ENCODE data around the gene SPIRE1. TPM values are rescaled to one million over a fixed set of nuclear protein-coding genes. Genes with fewer than 3 reads are reported as not detected.
"Not testable (repeated sequence)": the region's sequence is repeated elsewhere in the genome, so short reads cannot be mapped to it uniquely, and the experiment has no call there.

Gene SPIRE1
- total and polyA plus RNA-seq, 4 donors = 0.29 to 5.7 (median 3.2) TPM

DNA sequence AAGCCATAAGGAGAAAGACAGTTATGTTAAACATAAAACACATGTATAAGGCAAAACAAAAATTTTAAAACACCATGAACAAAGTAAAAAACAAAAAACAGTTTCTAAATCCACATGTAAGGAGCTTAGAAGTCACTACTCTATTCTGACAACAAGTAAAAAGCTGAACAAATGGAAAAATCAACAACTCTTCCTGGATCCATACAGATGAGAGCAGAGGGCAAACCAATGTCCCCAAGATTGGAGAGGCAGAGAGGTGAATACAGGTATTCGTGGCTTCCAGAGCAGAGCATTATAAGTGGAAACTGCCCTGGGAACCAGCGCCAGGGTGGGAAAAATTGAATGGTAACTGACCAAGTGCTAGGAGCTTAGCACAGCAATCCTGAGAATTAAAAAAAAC is 93.5 kb downstream of the SPIRE1 start (continued):
- TF ChIP-seq, protein P1, sequence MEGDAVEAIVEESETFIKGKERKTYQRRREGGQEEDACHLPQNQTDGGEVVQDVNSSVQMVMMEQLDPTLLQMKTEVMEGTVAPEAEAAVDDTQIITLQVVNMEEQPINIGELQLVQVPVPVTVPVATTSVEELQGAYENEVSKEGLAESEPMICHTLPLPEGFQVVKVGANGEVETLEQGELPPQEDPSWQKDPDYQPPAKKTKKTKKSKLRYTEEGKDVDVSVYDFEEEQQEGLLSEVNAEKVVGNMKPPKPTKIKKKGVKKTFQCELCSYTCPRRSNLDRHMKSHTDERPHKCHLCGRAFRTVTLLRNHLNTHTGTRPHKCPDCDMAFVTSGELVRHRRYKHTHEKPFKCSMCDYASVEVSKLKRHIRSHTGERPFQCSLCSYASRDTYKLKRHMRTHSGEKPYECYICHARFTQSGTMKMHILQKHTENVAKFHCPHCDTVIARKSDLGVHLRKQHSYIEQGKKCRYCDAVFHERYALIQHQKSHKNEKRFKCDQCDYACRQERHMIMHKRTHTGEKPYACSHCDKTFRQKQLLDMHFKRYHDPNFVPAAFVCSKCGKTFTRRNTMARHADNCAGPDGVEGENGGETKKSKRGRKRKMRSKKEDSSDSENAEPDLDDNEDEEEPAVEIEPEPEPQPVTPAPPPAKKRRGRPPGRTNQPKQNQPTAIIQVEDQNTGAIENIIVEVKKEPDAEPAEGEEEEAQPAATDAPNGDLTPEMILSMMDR (IDR thresholded peaks at IDR 0.05; ENCODE audit: low read depth, low read length, missing input control) = no peak
- no peak for TF ChIP-seq RAD21 (IDR thresholded peaks at IDR 0.05)

DNA sequence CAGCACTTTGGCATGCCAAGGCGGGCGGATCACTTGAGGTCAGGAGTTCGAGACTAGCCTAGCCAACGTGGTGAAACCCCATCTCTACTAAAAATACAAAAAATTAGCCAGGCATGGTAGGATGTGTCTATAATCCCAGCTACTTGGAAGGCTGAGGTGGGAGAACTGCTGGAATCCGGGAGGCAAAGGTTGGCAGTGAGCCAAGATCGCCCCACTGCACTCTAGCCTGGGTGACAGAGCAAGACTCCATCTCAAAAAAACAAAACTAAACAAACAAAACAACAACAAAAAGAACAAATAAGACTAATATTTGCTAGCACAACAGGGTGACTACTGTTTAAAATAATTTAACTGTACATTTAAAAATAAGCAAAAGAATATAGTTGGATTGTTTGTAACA is 97.3 kb downstream of the SPIRE1 start:
- not testable (repeated sequence) for H3K4me1 ChIP-seq (ENCODE audit: control insufficient read depth in 4 of 4, insufficient read depth in 4 of 4, low read length in 3 of 4); H3K36me3 ChIP-seq (ENCODE audit: control insufficient read depth in 4 of 4, insufficient read depth in 3 of 4, low read depth in 1 of 4, low read length in 3 of 4); H3K9ac ChIP-seq (ENCODE audit: low read depth in 1 of 2, low read length in 2 of 2); H3K9me3 ChIP-seq (ENCODE audit: control insufficient read depth in 4 of 4, low read length in 3 of 4); DNase-seq (ENCODE audit: low spot score); H3K4me3 ChIP-seq (ENCODE audit: low read depth in 1 of 3, low read length in 3 of 3); H3K27ac ChIP-seq (ENCODE audit: low read depth in 1 of 2, low read length in 2 of 2); H3K27me3 ChIP-seq (ENCODE audit: control insufficient read depth in 4 of 4, insufficient read depth in 4 of 4, low read length in 3 of 4)
- WGBS = 76% methylated on average over 6 of the region's 6 CpGs

DNA sequence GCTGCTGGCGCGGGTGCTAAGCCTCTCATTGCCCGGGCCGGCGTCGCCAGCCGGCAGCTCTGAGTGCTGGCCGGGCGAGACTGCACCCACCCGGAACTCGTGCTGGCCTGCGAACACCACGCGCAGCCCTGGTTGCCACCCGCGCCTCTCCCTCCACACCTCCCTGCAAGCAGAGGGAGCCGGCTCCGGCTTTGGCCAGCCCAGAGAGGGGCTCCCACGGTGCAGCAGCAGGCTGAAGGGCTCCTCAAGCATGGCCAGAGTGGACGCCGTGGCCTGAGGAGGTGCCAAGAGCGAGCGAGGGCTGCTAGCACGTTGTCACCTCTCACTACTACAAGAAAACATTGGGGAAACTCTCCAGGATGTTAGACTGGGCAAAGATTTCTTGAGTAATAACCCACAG is 98.6 kb downstream of the SPIRE1 start:
- Histone ChIP-seq H3K4me1 (ENCODE audit: control insufficient read depth in 4 of 4, insufficient read depth in 4 of 4, low read length in 3 of 4) (peaks cover 0 to 2% (median 0%) of the 10 kb centered on the region in 4 donors), H3K9me3 (ENCODE audit: control insufficient read depth in 4 of 4, low read length in 3 of 4) (peaks cover 0 to 3% (median 0%) of the 10 kb centered on the region in 4 donors), H3K36me3 (ENCODE audit: control insufficient read depth in 4 of 4, insufficient read depth in 3 of 4, low read depth in 1 of 4, low read length in 3 of 4) (no peaks in the 10 kb centered on the region), H3K27ac (ENCODE audit: low read depth in 1 of 2, low read length in 2 of 2) (no peak overlapping the region), H3K4me3 (ENCODE audit: low read depth in 1 of 3, low read length in 3 of 3) (no peak overlapping the region), H3K27me3 (ENCODE audit: control insufficient read depth in 4 of 4, insufficient read depth in 4 of 4, low read length in 3 of 4) (no peaks in the 10 kb centered on the region), H3K9ac (ENCODE audit: low read depth in 1 of 2, low read length in 2 of 2) (no peak overlapping the region)
- no peak for DNase-seq (ENCODE audit: low spot score)
- TF ChIP-seq, protein P2, sequence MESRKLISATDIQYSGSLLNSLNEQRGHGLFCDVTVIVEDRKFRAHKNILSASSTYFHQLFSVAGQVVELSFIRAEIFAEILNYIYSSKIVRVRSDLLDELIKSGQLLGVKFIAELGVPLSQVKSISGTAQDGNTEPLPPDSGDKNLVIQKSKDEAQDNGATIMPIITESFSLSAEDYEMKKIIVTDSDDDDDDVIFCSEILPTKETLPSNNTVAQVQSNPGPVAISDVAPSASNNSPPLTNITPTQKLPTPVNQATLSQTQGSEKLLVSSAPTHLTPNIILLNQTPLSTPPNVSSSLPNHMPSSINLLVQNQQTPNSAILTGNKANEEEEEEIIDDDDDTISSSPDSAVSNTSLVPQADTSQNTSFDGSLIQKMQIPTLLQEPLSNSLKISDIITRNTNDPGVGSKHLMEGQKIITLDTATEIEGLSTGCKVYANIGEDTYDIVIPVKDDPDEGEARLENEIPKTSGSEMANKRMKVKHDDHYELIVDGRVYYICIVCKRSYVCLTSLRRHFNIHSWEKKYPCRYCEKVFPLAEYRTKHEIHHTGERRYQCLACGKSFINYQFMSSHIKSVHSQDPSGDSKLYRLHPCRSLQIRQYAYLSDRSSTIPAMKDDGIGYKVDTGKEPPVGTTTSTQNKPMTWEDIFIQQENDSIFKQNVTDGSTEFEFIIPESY (IDR thresholded peaks at IDR 0.05) = no peak
- 96% methylated on average over 24 of the region's 24 CpGs for whole genome bisulfite sequencing

DNA sequence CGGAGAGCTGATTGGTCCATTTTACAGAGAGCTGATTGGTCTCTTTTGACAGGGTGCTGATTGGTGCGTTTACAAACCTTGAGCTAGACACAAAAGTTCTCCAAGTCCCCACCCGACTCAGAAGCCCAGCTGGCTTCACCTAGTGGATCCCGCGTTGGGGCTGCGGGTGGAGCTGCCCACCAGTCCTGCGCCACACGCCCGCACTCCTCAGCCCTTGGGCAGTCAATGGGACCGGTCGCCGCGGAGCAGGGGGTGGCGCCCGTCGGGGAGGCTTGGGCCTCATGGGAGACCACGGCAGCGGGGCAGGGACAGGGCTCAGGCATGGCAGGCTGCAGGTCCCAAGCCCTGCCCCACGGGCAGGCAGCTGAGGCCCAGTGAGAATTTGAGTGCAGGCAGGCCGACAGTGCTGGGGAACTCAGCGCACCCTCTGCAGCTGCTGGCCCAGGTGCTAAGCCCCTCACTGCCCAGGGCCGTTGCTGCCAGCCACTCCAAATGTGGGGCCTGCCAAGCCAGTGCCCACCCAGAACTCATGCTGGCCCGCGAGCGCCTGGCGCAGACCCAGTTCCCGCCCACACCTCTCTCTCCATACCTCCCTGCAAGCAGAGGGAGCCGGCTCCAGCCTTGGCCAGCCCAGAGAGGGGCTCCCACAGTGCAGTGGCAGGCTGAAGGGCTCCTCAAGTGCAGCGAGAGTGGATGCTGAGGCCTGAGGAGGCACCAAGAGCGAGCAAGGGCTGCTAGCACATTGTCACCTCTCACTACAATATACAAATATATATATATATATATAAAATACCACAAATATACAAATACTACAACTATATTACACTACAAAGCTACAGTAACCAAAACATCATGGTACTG is 100.7 kb downstream of the SPIRE1 start:
- H3K4me1 ChIP-seq (ENCODE audit: control insufficient read depth in 4 of 4, insufficient read depth in 4 of 4, low read length in 3 of 4) = peaks cover 0 to 6% (median under 1%) of the 10 kb centered on the region in 4 donors
- DNase-seq (ENCODE audit: low spot score) = no peak

More for the DNA sequence above, 100.7 kb downstream of the SPIRE1 start:
- no peak for TF ChIP-seq GABPA (IDR thresholded peaks at IDR 0.05 in 1 of 2, conservative IDR thresholded peaks at IDR 0.05 in 1 of 2)
- H3K36me3 ChIP-seq (ENCODE audit: control insufficient read depth in 4 of 4, insufficient read depth in 3 of 4, low read depth in 1 of 4, low read length in 3 of 4) = no peaks in the 10 kb centered on the region
- WGBS = 97% methylated on average over 30 of the region's 30 CpGs
- H3K27ac ChIP-seq (ENCODE audit: low read depth in 1 of 2, low read length in 2 of 2) = no peak overlapping the region
- no peaks in the 10 kb centered on the region for H3K27me3 ChIP-seq (ENCODE audit: control insufficient read depth in 4 of 4, insufficient read depth in 4 of 4, low read length in 3 of 4)
- H3K9me3 ChIP-seq (ENCODE audit: control insufficient read depth in 4 of 4, low read length in 3 of 4) = peaks cover 0 to 3% (median 0%) of the 10 kb centered on the region in 4 donors
- H3K9ac ChIP-seq (ENCODE audit: low read depth in 1 of 2, low read length in 2 of 2) = no peak overlapping the region
- H3K4me3 ChIP-seq (ENCODE audit: low read depth in 1 of 3, low read length in 3 of 3) = no peak overlapping the region
